Ascending aorta (tissue), 2 donors: ENCODE measurements around the gene GFAP. TPM values are rescaled to one million over a fixed set of nuclear protein-coding genes. Genes with fewer than 3 reads are reported as not detected.

Experiments used
- DNase-seq, 2 donors: peaks; one replicate each; pipeline ENCODE4 v3.0.0-alpha.2; 2019; ENCODE audit warnings: low spot score in 2 of 2
- H3K27ac ChIP-seq, 2 donors: fragments of 200-600 bp; sonication (generic); one replicate each; pipeline ENCODE4 v1.5.1; 2016 to 2017; ENCODE audit warnings: mild to moderate bottlenecking in 1 of 2
- H3K27me3 ChIP-seq: fragments of 200-600 bp; sonication (generic); one replicate; pipeline ENCODE4 v1.5.1; 2017
- H3K36me3 ChIP-seq, 2 donors: fragments of 200-600 bp; sonication (generic); one replicate each; pipeline ENCODE4 v1.5.1; 2016
- H3K4me1 ChIP-seq, 2 donors: fragments of 200-600 bp; sonication (generic); one replicate each; pipeline ENCODE4 v1.5.1; 2016 to 2017; ENCODE audit warnings: mild to moderate bottlenecking in 1 of 2
- H3K4me3 ChIP-seq, 2 donors: fragments of 200-600 bp; sonication (generic); one replicate each; pipeline ENCODE4 v1.5.1; 2016 to 2017; ENCODE audit warnings: mild to moderate bottlenecking in 1 of 2
- H3K9me3 ChIP-seq, 2 donors: fragments of 200-600 bp; sonication (generic); one replicate each; pipeline ENCODE4 v1.5.1; 2016
- intact Hi-C: fragments of 100-400 bp; cut with DNase I; formaldehyde crosslinking; loops from one replicate; pipeline ENCODE4 v1.15.1; 2023
- total RNA-seq: library from RNA; depleted of rRNA; stranded (reverse); fragments of >200 nt; gene quantifications from one replicate; pipeline ENCODE4 v1.1.0, GENCODE V29; 2016
- TF ChIP-seq, protein P1 (sequence below), 3 experiments: fragments of 200-600 bp in 2 of 3; fragments of 450-650 bp in 1 of 3; sonication (generic) in 2 of 3; IDR thresholded peaks; one replicate each; pipeline ENCODE4 v1.5.1; 2016 to 2019; ENCODE audit warnings: antibody characterized with exemption in 3 of 3, mild to moderate bottlenecking in 1 of 3, moderate library complexity in 1 of 3

GFAP gene
- total RNA-seq, 1 donor from 2014 or later: 1.7 TPM

DNA sequence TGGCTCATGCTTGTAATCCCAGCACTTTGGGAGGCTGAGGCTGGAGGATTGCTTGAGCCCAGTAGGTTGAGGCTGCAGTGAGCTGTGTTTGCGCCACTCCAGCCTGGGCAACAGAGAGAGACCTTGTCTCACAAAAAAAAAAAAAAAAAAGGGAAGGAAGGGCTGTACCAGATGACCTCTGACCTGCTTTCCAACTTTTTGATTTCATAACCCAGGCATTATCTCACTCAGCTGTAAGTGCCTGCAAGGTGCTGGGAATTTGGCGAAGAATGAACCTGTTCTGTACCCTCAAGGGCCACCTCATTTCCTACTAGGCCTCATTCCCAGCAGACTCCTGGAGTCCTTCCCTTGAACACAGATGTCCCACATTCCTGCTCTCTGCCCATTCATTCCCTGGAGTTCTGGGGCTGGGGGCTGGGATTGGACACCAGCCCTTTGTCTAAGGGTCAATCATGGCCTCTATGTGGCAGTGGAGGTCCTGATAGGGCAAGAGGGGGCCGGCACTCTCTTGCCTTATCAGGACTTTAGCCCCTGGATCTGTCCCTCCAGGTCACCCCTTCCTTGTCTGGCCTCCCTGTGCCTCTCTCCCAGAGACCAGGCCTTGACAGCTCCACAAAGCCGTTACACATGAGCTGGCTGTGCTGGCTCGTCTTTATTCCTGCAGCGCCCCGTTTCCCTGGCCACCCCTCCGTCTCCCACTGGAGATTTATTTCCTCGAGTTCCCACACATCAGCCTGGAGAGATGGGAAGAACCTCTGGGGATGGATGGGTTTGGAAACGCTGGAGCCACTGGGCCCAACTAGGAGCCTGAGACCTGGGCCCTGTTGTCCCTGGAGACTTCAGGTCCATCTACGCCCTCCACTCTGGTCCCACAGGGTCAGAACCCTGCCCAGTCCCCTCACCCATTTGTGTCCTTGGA lies 821 bp upstream of the GFAP start:
- no peak for DNase-seq
- Histone ChIP-seq H3K36me3 (no peaks in the 10 kb centered on the region), H3K4me3 (no peak overlapping the region), H3K4me1 (peaks cover 12 to 29% of the 10 kb centered on the region in 2 donors), H3K9me3 (no peaks in the 10 kb centered on the region), H3K27me3 (no peaks in the 10 kb centered on the region), H3K27ac (peak overlapping the region; percentile 64 to 81)
- TF ChIP-seq, protein P1, sequence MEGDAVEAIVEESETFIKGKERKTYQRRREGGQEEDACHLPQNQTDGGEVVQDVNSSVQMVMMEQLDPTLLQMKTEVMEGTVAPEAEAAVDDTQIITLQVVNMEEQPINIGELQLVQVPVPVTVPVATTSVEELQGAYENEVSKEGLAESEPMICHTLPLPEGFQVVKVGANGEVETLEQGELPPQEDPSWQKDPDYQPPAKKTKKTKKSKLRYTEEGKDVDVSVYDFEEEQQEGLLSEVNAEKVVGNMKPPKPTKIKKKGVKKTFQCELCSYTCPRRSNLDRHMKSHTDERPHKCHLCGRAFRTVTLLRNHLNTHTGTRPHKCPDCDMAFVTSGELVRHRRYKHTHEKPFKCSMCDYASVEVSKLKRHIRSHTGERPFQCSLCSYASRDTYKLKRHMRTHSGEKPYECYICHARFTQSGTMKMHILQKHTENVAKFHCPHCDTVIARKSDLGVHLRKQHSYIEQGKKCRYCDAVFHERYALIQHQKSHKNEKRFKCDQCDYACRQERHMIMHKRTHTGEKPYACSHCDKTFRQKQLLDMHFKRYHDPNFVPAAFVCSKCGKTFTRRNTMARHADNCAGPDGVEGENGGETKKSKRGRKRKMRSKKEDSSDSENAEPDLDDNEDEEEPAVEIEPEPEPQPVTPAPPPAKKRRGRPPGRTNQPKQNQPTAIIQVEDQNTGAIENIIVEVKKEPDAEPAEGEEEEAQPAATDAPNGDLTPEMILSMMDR (IDR thresholded peaks at IDR 0.05): no peak
- intact Hi-C loops: loop anchor here (5.0 kb wide), 1 partner anchor 281 kb away; no protein-coding TSS in a partner anchor

DNA sequence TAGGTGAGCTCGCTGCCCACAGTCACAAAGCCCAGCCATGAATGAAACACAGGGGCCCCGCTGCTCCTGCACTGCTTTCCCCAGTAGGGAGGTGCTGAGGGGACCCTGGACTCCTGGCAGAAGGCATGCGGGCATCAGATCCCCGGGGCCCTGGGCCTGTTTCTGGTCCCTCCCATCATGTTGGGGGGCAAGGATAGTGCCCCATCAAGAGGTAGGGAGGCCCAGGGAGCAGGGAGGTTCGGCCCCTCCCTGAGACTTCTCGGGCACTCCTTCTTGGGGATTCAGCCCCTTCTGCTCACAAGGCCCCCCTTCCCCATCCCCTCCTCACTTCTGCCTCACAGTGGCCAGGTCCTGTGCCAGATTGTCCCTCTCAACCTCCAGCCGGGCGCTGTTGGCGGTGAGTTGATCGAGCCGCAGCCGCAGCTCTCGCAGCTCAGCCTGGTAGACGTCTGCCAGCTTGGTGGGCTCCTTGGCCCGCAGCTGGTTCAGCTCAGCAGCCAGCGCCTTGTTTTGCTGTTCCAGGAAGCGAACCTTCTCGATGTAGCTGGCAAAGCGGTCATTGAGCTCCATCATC lies 515 bp downstream of the GFAP start:
- Histone ChIP-seq H3K9me3 (no peaks in the 10 kb centered on the region), H3K27me3 (no peaks in the 10 kb centered on the region), H3K4me3 (peak overlapping the region in 1 of 2 donors; percentile 34), H3K36me3 (no peaks in the 10 kb centered on the region), H3K27ac (peak overlapping the region in 1 of 2 donors; percentile 47), H3K4me1 (peaks cover 12 to 29% of the 10 kb centered on the region in 2 donors)
- DNase-seq: no peak
- TF ChIP-seq, protein P1 (IDR thresholded peaks at IDR 0.05): no peak
- intact Hi-C loops: loop anchor here (5.0 kb wide), 1 partner anchor 283 kb away; no protein-coding TSS in a partner anchor

DNA sequence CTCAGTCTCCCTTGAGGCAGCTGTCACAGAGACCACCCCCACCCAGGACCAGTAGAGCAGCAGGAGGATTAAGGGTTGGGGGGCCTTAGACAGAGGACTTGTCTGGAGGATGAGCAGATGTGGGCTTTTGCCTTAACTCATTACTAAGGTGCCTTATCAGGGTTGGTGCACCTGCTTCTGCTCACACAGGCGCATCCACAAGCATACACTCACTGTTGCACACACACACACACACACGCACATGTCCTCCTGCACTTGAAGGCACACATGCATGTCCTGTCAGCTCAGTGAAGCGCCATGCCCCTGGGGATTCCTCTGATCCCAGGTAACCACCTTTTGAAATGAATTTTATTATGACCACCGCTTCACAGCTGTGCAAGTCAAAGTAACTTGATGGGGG lies 1.2 kb downstream of the GFAP start:
- Histone ChIP-seq H3K9me3 (no peaks in the 10 kb centered on the region), H3K4me3 (no peak overlapping the region), H3K36me3 (no peaks in the 10 kb centered on the region), H3K4me1 (peaks cover 12 to 29% of the 10 kb centered on the region in 2 donors), H3K27me3 (no peaks in the 10 kb centered on the region), H3K27ac (no peak overlapping the region)
- intact Hi-C loops: no loop called here
- TF ChIP-seq, protein P1 (IDR thresholded peaks at IDR 0.05): no peak
- no peak for DNase-seq

DNA sequence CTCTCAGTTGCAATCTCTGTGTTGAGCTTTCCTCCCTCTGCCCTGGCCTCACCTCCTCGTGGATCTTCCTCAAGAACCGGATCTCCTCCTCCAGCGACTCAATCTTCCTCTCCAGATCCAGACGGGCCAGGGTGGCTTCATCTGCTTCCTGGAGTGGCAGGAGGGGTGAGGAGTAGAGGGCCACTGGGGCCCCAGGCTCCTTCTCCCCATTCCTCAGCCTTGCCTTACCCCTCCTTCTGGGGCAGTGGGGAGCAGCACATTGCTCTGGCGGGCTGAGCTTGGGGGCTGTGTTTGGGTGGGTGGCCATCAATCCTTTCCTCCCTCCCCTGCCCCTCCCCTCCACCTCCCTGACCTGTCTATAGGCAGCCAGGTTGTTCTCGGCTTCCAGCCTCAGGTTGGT lies 1.6 kb downstream of the GFAP start:
- Histone ChIP-seq H3K36me3 (no peaks in the 10 kb centered on the region), H3K9me3 (no peaks in the 10 kb centered on the region), H3K27ac (no peak overlapping the region), H3K4me3 (no peak overlapping the region), H3K4me1 (peaks cover 12 to 29% of the 10 kb centered on the region in 2 donors), H3K27me3 (no peaks in the 10 kb centered on the region)
- intact Hi-C loops: no loop called here
- TF ChIP-seq, protein P1 (IDR thresholded peaks at IDR 0.05): no peak
- DNase-seq: no peak

DNA sequence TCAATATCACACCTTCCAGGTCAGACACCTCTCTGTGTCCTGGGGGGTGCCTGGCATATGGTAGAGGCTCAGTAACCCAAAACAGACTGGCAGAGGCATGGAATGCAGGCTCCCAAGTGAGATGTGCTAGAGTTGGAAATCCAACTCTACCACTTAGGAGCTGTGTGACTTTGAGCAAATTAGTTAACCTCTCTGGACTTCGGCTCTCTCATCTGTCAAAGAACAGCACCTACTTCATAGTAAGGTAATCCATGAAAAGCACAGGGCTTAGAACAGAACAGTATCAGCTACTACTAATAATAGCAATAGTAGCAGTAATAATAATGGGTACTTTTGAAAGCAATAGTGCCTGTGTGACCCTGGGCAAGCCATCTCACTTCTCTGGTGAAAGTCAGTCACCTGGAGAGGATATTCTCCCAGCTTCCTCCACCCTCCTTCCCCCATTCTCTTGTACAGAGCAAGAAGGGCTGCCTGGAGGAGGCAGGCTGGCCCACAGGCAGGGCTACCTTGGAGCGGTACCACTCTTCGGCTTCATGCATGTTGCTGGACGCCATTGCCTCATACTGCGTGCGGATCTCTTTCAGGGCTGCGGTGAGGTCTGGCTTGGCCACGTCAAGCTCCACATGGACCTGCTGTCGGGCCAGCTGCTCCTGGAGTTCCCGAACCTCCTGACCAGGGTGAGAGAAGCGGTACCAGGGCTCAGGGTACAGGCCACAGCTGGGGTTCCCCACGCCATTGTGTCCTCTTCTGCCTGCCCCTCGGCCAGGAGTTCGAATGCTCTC lies 2.3 kb downstream of the GFAP start:
- no peak overlapping the region for H3K4me3 ChIP-seq
- H3K27ac ChIP-seq: no peak overlapping the region
- no peak for DNase-seq
- H3K36me3 ChIP-seq: no peaks in the 10 kb centered on the region
- TF ChIP-seq, protein P1 (IDR thresholded peaks at IDR 0.05): no peak
- intact Hi-C loops: no loop called here
- H3K4me1 ChIP-seq: peaks cover 12 to 29% of the 10 kb centered on the region in 2 donors
- no peaks in the 10 kb centered on the region for H3K27me3 ChIP-seq
- H3K9me3 ChIP-seq: no peaks in the 10 kb centered on the region
